ENCODE measurements around the gene LYPD6B.

LYPD6B gene

GRCh38 chr2:149187057-149187456 is 148.6 kb downstream of the LYPD6B start:
- no peak for DNase-seq (ENCODE audit: low read depth)
- H3K4me3 ChIP-seq (ENCODE audit: low read length) = no peak overlapping the region
- TF ChIP-seq CTCF (conservative IDR thresholded peaks at IDR 0.05; ENCODE audit: low read depth, low read length) = no peak

GRCh38 chr2:149188291-149188690 is 149.8 kb downstream of the LYPD6B start:
- TF ChIP-seq CTCF (conservative IDR thresholded peaks at IDR 0.05; ENCODE audit: low read depth, low read length) = no peak
- peak; percentile 17 for DNase-seq (ENCODE audit: low read depth)

GRCh38 chr2:149189769-149190168 is 151.3 kb downstream of the LYPD6B start:
- DNase-seq (ENCODE audit: low read depth) = no peak
- no peak overlapping the region for H3K4me3 ChIP-seq (ENCODE audit: low read length)
- no peak for TF ChIP-seq CTCF (conservative IDR thresholded peaks at IDR 0.05; ENCODE audit: low read depth, low read length)

More at GRCh38 chr2:149188291-149188690, 149.8 kb downstream of the LYPD6B start:
- H3K4me3 ChIP-seq (ENCODE audit: low read length) = no peak overlapping the region

- DNase-seq (ENCODE audit: low read depth) = no peak
- TF ChIP-seq CTCF (conservative IDR thresholded peaks at IDR 0.05; ENCODE audit: low read depth, low read length) = no peak
- no peak overlapping the region for H3K4me3 ChIP-seq (ENCODE audit: low read length)
These were observed 153.4 kb downstream of the LYPD6B start for GRCh38 chr2:149191915-149192314.

GRCh38 chr2:149192427-149192826 is 153.9 kb downstream of the LYPD6B start:
- H3K4me3 ChIP-seq (ENCODE audit: low read length) = no peak overlapping the region
- TF ChIP-seq CTCF (conservative IDR thresholded peaks at IDR 0.05; ENCODE audit: low read depth, low read length) = no peak
- peak; percentile 45 for DNase-seq (ENCODE audit: low read depth)

GRCh38 chr2:149200109-149200520 is 161.6 kb downstream of the LYPD6B start:
- DNase-seq (ENCODE audit: low read depth) = no peak
- TF ChIP-seq CTCF (conservative IDR thresholded peaks at IDR 0.05; ENCODE audit: low read depth, low read length) = no peak
- no peak overlapping the region for H3K4me3 ChIP-seq (ENCODE audit: low read length)

- no peak for TF ChIP-seq CTCF (conservative IDR thresholded peaks at IDR 0.05; ENCODE audit: low read depth, low read length)
- no peak for DNase-seq (ENCODE audit: low read depth)
- no peak overlapping the region for H3K4me3 ChIP-seq (ENCODE audit: low read length)
These were observed 166.2 kb downstream of the LYPD6B start for GRCh38 chr2:149204686-149205085.
